Suppressor macrophage treated with lipopolysaccharide for 1 hour (primary cell): ENCODE measurements around the gene DAD1.
"Not testable (repeated sequence)": the region's sequence is repeated elsewhere in the genome, so short reads cannot be mapped to it uniquely, and the experiment has no call there.

Experiments
- DNase-seq, 3 donors: peaks; one replicate each; pipeline ENCODE4 v3.0.0-alpha.2; 2020 to 2022

Gene DAD1

GRCh38 chr14:22589096-22589839 is at the start of gene DAD1:
Gene DAD1, minus strand, starts transcription at chr14:22589224. Its CDS starts 67 bp downstream, at chr14:22589157.
- peak; percentile 99 to 100 (median 100) for DNase-seq

DNA sequence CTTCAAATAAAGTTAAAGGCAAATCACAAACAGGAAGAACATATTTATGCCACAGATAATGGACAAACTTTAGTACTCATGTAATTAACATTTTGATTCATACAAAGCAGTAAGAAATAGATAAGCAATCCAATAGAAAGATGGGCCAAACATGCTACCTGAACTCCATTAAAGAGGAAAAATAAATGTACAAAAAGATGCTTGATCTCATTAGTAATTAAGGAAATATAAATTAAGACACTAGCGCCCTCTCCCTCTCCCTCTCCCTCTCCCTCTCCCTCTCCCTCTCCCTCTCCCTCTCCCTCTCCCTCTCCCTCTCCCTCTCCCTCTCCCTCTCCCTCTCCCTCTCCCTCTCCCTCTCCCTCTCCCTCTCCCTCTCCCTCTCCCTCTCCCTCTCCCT is 47.0 kb upstream of the DAD1 start:
- not testable (repeated sequence) for DNase-seq

GRCh38 chr14:22634233-22634900 is 45.3 kb upstream of the DAD1 start:
- DNase-seq, result peak; percentile 55 to 76 (median 61)

DNA sequence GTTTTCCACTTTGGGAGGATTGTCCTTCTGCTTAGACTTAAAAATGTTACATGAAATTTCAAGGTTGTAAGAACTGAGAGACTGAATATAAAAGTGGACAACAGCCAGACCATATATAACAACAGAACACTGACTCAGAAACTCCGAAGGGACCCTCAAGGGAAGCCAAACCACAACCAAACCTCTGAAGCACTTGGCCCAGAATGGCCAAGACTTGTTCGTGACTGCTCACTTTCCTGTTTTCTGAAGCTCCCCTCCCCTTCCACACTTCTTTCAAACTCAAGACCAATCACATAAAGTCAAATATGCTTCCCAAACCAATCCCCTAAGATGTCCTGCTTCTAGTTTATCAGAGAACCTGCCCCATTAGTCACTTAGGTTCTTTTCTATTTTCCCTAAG is 41.5 kb upstream of the DAD1 start:
- DNase-seq, result no peak

GRCh38 chr14:22630066-22630465 is 41.0 kb upstream of the DAD1 start:
- no peak for DNase-seq

DNA sequence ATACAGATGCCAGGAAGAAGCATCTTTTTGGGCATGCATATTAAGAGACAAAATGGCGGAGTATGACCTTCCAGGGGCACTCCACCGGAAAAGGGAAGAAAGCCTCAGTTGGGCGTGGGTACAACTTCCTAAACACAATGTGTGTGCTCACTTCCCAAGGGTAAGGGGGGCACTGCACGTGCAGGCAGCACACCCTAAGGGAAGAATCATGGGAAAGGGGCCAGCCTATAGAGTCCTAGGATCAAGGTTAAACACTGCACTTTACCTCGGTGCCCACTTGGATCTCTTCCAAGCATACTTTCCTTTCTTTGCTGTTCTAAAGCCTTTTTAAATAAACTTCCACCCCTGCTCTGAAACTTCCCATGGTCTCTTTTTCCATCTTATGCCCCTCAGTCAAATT is 40.3 kb upstream of the DAD1 start:
- no peak for DNase-seq

GRCh38 chr14:22627506-22628263 is 38.7 kb upstream of the DAD1 start:
- no peak for DNase-seq

- no peak for DNase-seq
Observed at GRCh38 chr14:22626590-22626989, 37.6 kb upstream of the DAD1 start.

- no peak for DNase-seq
Observed at GRCh38 chr14:22623047-22623446, 34.0 kb upstream of the DAD1 start.

DNA sequence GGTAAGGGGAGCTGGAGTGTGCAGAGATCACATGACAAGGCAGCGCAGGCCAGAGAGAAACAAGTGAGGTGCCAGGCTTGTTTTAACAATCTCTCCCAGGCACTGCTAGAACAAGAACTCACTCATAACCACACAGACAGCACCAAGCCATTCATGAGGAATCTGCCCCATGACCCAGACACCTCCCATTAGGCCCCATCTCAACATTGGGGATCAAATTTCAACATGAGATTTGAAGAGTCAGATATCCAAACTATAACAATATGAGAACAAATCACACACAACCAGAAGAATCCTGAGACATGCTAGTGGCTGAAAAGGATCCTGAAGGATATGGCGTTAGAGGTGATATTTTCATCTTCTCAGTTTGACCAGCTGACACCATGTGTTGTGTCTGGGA is 33.2 kb upstream of the DAD1 start:
- DNase-seq, result no peak

GRCh38 chr14:22615765-22616164 is 26.7 kb upstream of the DAD1 start:
- not testable (repeated sequence) for DNase-seq

GRCh38 chr14:22614240-22614799 is 25.3 kb upstream of the DAD1 start:
- no peak for DNase-seq

GRCh38 chr14:22613736-22614239 is 24.8 kb upstream of the DAD1 start:
- DNase-seq, result no peak

DNA sequence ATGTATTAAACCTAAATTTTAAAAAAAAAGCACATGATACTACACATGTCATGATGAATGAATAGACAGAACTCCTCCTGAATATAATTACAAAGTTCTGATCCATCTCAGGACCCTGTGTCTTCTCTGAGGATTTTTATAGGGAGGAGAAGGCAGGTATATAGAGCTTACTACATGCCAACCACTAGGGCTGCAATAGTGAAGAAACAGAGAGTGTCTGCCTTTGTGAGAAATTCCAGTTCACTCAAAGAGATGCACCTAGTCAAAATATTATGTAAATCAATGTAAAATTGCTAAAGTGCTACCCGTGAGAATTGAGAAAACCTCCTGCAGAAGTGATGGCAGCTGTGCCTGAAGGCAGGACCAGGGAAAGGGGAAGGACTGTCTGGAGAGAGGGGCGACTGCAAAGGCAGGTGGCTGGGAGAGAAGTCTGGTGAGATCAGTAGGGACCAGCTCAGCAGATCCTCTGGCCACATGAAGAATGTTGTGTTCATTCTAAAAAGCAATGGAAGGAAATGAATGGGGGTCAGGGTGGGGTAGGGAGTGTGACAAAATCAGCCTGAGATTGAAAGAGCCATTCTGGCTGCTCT is 24.2 kb upstream of the DAD1 start:
- no peak for DNase-seq

GRCh38 chr14:22610931-22611330 is 21.9 kb upstream of the DAD1 start:
- DNase-seq, result no peak

- no peak for DNase-seq
Observed at GRCh38 chr14:22607291-22607690, 18.3 kb upstream of the DAD1 start.

GRCh38 chr14:22606380-22606779 is 17.4 kb upstream of the DAD1 start:
- no peak for DNase-seq

DNA sequence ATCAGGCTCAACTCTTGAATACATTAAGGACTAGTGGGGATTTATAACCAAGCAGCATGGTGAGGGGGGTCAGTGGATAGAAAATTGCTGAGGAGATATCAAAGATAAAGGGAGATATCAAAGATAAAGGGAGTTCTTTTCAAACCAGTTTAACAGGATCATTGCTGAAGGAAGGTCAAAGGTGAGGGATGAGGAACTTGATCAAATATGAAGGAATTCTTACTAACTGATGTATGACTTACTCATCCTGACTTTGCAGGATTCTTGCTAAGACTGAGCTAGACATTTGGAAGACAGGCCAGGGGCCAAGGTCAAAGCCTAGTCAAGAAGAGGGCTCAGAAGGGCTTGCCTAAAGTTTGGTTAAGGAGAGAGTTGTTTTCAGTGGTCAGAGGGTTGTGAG is 13.8 kb upstream of the DAD1 start:
- peak in 1 of 3 donors; percentile 10 for DNase-seq

DNA sequence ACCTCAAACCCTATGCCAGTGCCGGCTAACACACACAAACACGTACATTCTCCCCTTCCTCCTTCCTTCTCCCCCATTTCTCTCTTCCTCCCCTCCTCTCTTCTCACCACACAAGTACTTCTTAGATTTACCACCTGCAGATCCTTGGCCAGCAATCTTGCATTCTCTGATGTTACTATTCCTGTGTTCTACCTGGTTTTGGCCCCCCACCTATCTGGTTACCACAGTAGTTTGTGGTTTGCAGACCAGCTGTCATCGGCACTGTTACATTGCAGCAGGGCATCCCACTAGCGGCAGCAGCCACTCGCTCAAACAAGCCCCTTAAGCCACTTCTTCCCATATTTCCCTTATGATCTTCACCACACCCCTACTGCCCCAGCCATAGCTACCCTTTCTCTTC is 13.0 kb upstream of the DAD1 start:
- no peak for DNase-seq

DNA sequence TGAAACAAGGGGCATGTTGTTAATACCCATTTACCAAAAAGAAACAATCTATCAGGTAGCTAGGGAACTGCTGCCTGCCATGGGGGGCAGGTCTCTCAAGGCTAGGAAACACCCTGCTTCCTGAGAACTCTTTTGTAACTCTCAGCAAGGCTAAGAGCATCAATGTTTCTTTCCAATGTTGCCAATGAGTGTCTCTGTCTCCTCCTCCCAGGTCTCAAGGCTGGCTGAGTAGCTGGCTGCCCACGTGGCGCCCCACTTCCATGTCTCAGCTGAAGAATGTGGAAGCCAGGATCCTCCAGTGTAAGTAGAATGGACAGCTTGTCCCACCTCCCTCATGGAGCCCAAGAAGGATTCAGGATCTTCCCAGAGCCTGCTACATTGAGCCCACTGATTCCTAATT is 12.4 kb upstream of the DAD1 start:
- no peak for DNase-seq

- DNase-seq, result no peak
Observed at GRCh38 chr14:22600027-22600426, 11.0 kb upstream of the DAD1 start.

DNA sequence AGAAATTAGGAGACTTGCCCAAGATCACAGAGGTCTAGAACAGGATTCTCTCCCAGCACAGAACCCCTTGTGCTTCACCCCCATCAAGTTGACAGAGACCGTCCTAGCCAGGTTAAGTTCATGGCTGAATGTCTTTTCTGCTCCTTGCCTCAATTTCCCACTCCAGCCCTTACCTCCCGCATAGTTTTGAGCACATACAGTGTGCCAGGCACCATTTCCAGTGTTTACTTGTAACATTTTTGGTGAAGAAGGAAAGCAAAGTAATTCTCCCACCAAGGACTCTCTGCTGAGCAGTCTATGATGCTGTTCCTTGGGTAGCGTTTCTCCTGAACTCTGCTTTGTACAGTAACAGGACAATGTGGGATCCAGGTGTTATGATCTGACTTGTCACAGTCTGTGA is 10.3 kb upstream of the DAD1 start:
- DNase-seq, result no peak

DNA sequence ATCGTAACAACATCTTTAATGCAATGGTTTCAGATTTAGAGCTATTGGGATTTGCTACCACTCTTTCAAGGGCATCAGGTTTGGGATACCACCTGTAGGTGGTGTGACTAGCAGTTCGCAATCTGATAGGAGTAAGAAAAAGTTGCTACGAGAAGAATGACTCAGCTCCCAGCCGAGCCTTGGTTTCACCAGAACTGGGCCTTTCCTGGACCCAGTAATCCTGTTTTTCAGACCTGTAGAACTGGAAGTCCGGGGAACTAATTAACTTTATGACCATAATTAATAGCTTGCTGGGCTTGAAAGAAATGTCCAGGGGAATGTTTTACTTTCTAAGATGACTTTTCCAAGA is 9.8 kb upstream of the DAD1 start:
- DNase-seq, result peak; percentile 57 to 58 (median 58)
